Thymus (tissue), 11 donors: Measurements from ENCODE around the gene ADAMTS9. TPM values are rescaled to one million over a fixed set of nuclear protein-coding genes. Genes with fewer than 3 reads are reported as not detected.

ENCODE experiments used
- DNase-seq, 9 donors: peaks; one replicate each; pipeline ENCODE4 v3.0.0-alpha.2; 2013; ENCODE audit warnings: low spot score in 9 of 9, low read depth in 6 of 9, missing footprints in 1 of 9
- H3K27ac ChIP-seq, 2 donors: one replicate each; pipeline ENCODE4 v1.5.1; 2013; ENCODE audit warnings: control low read depth in 1 of 2, low read depth in 1 of 2, low read length in 1 of 2, mild to moderate bottlenecking in 1 of 2, moderate library complexity in 1 of 2
- H3K27me3 ChIP-seq, 2 donors: one replicate each; pipeline ENCODE4 v1.5.1; 2013; ENCODE audit warnings: low read length in 1 of 2; ENCODE audit not compliant: control insufficient read depth in 2 of 2, insufficient read depth in 1 of 2
- H3K36me3 ChIP-seq, 2 donors: one replicate each; pipeline ENCODE4 v1.5.1; 2013; ENCODE audit warnings: low read length in 1 of 2, mild to moderate bottlenecking in 1 of 2, moderate library complexity in 1 of 2; ENCODE audit not compliant: control insufficient read depth in 2 of 2, insufficient read depth in 2 of 2
- H3K4me1 ChIP-seq, 2 donors: one replicate each; pipeline ENCODE4 v1.5.1; 2013; ENCODE audit warnings: low read length in 2 of 2; ENCODE audit not compliant: control insufficient read depth in 2 of 2, insufficient read depth in 2 of 2
- H3K4me3 ChIP-seq, 2 donors: one replicate each; pipeline ENCODE4 v1.5.1; 2013; ENCODE audit warnings: low read length in 2 of 2, control low read depth in 1 of 2, mild to moderate bottlenecking in 1 of 2
- H3K9me3 ChIP-seq, 2 donors: one replicate each; pipeline ENCODE4 v1.5.1; 2013; ENCODE audit warnings: low read length in 1 of 2, mild to moderate bottlenecking in 1 of 2; ENCODE audit not compliant: control insufficient read depth in 2 of 2, insufficient read depth in 1 of 2
- WGBS: extraction: QIAGEN DNeasy Blood & Tissue Kit; methylation state at CpG from one replicate; pipeline ENCODE4 v1.1.7; 2013; 5-methylcytosine and 5-hydroxymethylcytosine counted together
- polyA plus RNA-seq: library from polyadenylated mRNA; stranded (reverse); fragments of 200-250 nt; gene quantifications from one replicate; pipeline ENCODE4 v1.2.3, GENCODE V29; 2013
- total RNA-seq: library from RNA; stranded (reverse); fragments of 120-200 nt; gene quantifications from one replicate; pipeline ENCODE4 v1.2.4, GENCODE V29; 2013
- donor health status: healthy.

ADAMTS9 gene
- total and polyA plus RNA-seq, 2 donors = 3.7 to 8.0 TPM

DNA sequence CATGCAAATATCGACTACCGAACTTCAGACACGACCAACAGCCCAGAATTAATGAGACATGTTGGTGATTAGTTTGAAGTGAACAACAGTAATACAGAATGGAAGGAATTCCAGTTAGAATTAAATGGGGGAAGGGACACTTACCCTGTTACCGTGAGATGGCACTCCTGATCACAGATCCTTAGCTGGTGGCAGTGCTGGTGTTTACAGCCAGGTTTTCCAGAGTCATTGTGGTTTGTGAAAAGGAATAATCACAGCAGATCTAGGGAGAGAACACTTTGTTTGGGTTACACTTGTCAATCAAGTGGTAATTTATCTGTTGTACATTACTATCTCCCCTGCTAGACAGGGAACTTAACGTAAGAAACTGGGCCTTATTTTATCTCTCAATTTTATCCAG, 217.4 kb downstream of the ADAMTS9 start:
- WGBS = 86% methylated on average over 5 of the region's 5 CpGs
- DNase-seq = no peak
- no peaks in the 10 kb centered on the region for H3K27me3 ChIP-seq
- no peak overlapping the region for H3K4me3 ChIP-seq
- H3K9me3 ChIP-seq = no peaks in the 10 kb centered on the region
- no peaks in the 10 kb centered on the region for H3K4me1 ChIP-seq
- H3K27ac ChIP-seq = no peak overlapping the region
- H3K36me3 ChIP-seq = no peaks in the 10 kb centered on the region

DNA sequence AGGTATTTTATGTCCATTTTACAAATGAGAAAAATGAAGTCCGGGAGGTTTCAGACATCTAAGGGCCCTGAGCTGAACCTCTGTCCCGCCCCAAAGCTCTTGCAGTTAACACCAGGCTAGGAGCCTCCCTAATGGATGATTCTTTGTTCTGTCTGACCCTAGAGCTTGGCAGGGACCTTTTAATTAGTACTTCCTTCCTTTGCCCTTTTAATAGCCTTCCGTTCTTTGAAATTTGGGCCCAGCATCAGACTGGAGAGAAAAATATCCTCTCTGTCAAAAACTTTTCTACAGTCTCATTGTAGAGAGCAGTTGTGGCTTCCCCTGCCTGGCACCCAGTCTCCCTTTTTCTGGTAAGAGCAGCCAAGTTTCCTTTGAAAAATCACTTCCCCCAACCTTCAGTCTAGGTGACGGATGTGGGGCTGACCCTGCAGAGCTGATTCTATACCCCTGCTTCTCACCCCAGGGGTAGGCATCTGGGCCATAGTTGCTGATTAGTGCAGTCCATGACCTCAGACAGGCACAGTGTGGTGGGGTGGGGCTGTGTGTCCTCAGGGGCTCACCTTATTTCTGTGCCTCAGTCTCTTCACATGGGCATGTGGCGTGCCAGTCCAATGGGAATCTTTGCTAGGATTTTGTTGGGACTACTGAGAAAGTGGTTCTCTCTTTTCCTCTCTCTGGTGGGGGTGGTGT, 220.4 kb downstream of the ADAMTS9 start:
- Histone ChIP-seq H3K9me3 (no peaks in the 10 kb centered on the region), H3K4me3 (no peak overlapping the region), H3K36me3 (no peaks in the 10 kb centered on the region), H3K27ac (no peak overlapping the region), H3K4me1 (no peaks in the 10 kb centered on the region), H3K27me3 (no peaks in the 10 kb centered on the region)
- 50% methylated on average over 5 of the region's 5 CpGs for WGBS
- no peak for DNase-seq
